Type B pancreatic cell (in vitro differentiated cells): Measurements from ENCODE around the gene PARP12. TPM values are rescaled to one million over a fixed set of nuclear protein-coding genes. Genes with fewer than 3 reads are reported as not detected.

Experiments
- DNase-seq: peaks from one replicate; pipeline ENCODE4 v3.0.0; 2021; ENCODE audit warnings: mixed read lengths; ENCODE audit not compliant: unreplicated experiment; ENCODE audit errors: extremely low spot score
- H3K27ac Mint-ChIP-seq: 2 replicates; pipeline ENCODE4 v1.8.0; 2021; ENCODE audit warnings: mild to moderate bottlenecking, mixed read lengths
- H3K27me3 Mint-ChIP-seq: 2 replicates; pipeline ENCODE4 v1.8.0; 2021; ENCODE audit warnings: mixed read lengths
- H3K36me3 Mint-ChIP-seq: 2 replicates; pipeline ENCODE4 v1.8.0; 2021; ENCODE audit warnings: mixed read lengths
- H3K4me1 Mint-ChIP-seq: one replicate; pipeline ENCODE4 v1.8.0; 2021; ENCODE audit warnings: mixed read lengths; ENCODE audit not compliant: unreplicated experiment
- H3K4me3 Mint-ChIP-seq: 2 replicates; pipeline ENCODE4 v1.8.0; 2021; ENCODE audit warnings: mild to moderate bottlenecking, mixed read lengths
- H3K9me3 Mint-ChIP-seq: 2 replicates; pipeline ENCODE4 v1.8.0; 2021; ENCODE audit warnings: mixed read lengths
- CTCF ChIP-seq: fragments of 200-600 bp; sonication (generic); conservative IDR thresholded peaks from 2 replicates; pipeline ENCODE4 v1.5.0; 2021; ENCODE audit warnings: antibody characterized with exemption, mild to moderate bottlenecking
- total RNA-seq: library from RNA; stranded (reverse); gene quantifications from 2 replicates; pipeline ENCODE4 v1.2.1, GENCODE V29; 2021; ENCODE audit warnings: low replicate concordance

Gene PARP12
- total RNA-seq, 1 donor from 2014 or later, result 11.9 TPM

DNA sequence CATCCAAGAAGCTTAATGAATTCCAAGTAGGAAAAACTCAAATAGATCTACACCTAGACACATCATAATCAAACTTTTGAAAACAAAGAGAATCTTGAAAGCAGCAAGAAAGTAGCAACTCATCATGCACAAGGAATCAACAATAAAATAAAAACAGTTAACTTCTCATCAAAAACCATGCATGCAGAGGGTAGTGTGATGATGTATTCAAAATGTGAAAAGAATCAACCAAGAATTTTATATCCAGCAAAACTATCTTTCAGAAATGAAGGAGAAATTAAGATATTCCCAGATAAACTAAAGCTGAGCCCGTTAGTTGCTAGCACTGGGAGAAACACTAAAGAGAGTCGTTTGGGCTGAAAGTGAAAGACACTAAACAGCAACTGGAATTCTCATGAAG, 4.3 kb upstream of the PARP12 start:
- Mint-ChIP-seq H3K36me3 (peaks cover 5% of the 10 kb centered on the region), H3K27ac (no peak overlapping the region), H3K9me3 (peaks cover 14% of the 10 kb centered on the region), H3K4me3 (no peak overlapping the region), H3K27me3 (peaks cover 3% of the 10 kb centered on the region), H3K4me1 (no peaks in the 10 kb centered on the region)
- DNase-seq, result no peak
- TF ChIP-seq CTCF, result no peak

- TF ChIP-seq CTCF, result no peak
- peak; percentile 62 for DNase-seq
- peaks cover 12% of the 10 kb centered on the region for H3K4me1 Mint-ChIP-seq
- peaks cover 21% of the 10 kb centered on the region for H3K27me3 Mint-ChIP-seq
- H3K9me3 Mint-ChIP-seq, result peaks cover 7% of the 10 kb centered on the region
- H3K4me3 Mint-ChIP-seq, result peak overlapping the region; percentile 86
- peaks cover 10% of the 10 kb centered on the region for H3K36me3 Mint-ChIP-seq
- peak overlapping the region; percentile 50 for H3K27ac Mint-ChIP-seq
These were observed 628 bp downstream of the PARP12 start for GRCh38 chr7:140062118-140062527.

DNA sequence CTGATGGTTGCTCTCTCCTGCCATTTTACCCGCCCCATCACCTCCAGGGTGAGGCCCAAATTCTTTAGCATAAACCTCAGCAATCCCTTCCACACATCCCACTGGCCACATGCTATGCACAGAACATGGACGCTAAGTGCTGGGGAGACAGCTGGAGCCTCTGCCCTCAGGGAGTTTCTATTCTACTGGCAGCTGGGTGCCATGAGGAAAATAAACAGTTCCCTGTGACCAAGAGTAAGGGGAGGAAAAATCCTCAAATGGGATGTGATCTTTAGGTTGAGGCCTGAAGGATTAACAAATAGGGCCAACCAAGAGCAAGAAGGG, 1.2 kb downstream of the PARP12 start:
- H3K27me3 Mint-ChIP-seq, result peaks cover 21% of the 10 kb centered on the region
- peaks cover 10% of the 10 kb centered on the region for H3K36me3 Mint-ChIP-seq
- peak overlapping the region; percentile 86 for H3K4me3 Mint-ChIP-seq
- no peak for TF ChIP-seq CTCF
- H3K27ac Mint-ChIP-seq, result peak overlapping the region; percentile 7
- H3K4me1 Mint-ChIP-seq, result peaks cover 12% of the 10 kb centered on the region
- peaks cover 2% of the 10 kb centered on the region for H3K9me3 Mint-ChIP-seq
- DNase-seq, result peak; percentile 24

GRCh38 chr7:140060788-140061606, 1.8 kb downstream of the PARP12 start:
- Mint-ChIP-seq H3K36me3 (peaks cover 10% of the 10 kb centered on the region), H3K4me3 (peak overlapping the region; percentile 86), H3K9me3 (no peaks in the 10 kb centered on the region), H3K27ac (peak overlapping the region; percentile 19), H3K27me3 (peaks cover 21% of the 10 kb centered on the region), H3K4me1 (peaks cover 12% of the 10 kb centered on the region)
- TF ChIP-seq CTCF, result no peak
- DNase-seq, result peak; percentile 40

DNA sequence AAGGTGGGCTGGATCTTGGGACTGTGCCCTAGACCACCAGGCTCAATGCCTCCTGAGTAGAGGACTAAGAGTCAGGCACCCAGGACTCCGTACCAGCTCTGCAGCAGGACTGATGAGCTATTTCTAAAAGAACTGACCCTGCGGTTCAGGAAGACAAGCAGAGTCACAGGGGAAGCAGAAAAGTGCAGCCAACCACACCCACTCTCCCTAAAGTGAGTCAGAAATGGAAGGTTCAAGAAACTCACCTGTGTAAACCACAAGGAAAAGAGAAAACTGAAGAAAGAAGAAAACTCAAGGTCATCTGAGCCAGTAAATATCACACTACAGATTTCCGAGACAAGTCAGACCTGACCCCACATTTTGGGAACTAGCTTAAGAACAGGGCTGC, 2.5 kb downstream of the PARP12 start:
- Mint-ChIP-seq H3K9me3 (no peaks in the 10 kb centered on the region), H3K4me1 (peaks cover 12% of the 10 kb centered on the region), H3K36me3 (peaks cover 10% of the 10 kb centered on the region), H3K4me3 (peak overlapping the region; percentile 86), H3K27ac (peak overlapping the region; percentile 19), H3K27me3 (peaks cover 21% of the 10 kb centered on the region)
- no peak for TF ChIP-seq CTCF
- no peak for DNase-seq
